MV-4-11 (cell line): Measurements from ENCODE around the gene TPM4.
"Not testable (repeated sequence)": the region's sequence is repeated elsewhere in the genome, so short reads cannot be mapped to it uniquely, and the experiment has no call there.

Experiments
- DNase-seq: peaks from one replicate; lab custom pipeline; 2025; lab: John Stamatoyannopoulos, UW

Gene TPM4

DNA sequence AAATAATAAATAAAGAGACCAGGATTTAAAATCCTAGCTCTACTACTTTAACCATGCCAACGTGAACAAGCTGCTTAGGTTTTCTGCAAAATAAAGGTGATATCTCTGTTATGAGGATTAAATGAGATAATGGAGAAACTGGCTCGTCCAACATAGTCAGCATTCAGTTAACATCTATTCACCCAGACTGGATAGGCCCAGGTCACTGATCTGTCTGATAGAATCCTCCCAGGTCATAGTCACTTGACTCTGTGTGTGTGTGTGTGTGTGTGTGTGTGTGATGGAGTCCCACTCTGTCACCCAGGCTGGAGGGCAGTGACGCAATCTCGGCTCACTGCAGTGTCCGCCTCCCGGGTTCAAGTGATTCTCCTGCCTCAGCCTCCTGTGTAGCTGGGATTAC is 22.5 kb downstream of the TPM4 start:
- DNase-seq, result no peak

DNA sequence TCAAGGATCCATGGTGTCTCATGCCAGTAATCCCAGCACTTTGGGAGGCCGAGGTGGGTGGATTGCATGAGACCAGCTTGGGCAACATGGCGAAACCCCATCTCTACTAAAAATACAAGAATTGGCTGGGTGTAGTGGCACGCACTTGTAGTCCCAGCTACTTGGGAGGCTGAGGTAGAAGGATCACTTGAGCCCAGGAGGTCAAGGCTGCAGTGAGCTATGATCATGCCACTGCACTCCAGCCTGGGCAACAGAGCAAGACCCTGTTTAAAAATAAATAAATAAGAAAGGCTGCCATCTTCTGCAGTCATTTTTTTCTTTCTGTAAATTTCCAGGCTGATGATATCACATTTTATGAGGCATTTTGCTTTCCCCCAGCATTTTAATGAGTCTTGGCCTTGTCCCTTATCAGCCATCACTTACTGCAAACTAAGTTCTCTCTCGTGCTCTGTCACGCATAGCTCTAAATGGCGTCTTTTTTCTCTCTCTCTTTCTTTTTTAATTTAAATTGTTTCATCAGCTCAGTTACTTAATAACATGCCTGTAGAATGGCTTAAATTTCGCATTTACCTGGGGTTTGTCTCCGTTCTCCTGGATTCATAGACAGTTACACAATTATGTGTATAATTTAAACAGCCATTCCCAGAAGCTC is 23.1 kb downstream of the TPM4 start:
- DNase-seq, result not testable (repeated sequence)

DNA sequence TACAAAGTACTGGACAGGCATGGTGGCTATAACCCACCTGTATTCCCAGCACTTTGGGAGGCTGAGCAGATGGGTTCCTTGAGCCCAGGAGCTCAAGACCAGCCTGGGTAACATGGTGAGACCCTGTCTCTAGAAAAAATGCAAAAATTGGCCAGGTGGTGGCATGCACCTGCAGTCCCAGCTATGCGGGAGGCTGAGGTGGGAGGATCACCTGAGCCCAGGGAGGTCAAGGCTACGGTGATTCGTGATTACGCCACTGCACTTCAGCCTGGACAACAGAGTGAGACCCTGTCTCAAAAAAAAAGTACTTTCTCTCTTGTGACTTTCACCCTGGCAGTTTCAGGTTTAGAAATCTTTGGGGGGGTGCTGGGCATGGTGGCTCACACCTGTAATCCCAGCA is 24.2 kb downstream of the TPM4 start:
- DNase-seq, result no peak

DNA sequence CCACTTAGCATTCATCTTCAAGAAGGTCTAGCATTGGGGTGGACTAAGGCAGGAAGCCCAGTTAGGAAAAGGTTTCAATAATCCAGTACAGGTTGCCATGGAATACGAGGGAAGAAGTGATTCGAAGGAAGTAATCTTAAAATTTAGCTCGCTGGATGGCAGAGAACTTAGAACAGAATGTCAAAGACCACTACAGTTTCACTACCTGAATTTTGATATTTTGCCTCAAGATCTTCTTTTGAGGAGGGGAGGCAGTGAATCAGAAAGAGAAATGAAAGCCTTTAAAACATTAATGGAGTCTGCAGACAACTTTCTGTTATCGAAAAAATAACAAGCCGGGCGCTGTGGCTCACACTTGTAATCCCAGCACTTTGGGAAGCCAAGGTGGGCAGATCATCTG is 28.4 kb downstream of the TPM4 start:
- DNase-seq, result peak; percentile 90

DNA sequence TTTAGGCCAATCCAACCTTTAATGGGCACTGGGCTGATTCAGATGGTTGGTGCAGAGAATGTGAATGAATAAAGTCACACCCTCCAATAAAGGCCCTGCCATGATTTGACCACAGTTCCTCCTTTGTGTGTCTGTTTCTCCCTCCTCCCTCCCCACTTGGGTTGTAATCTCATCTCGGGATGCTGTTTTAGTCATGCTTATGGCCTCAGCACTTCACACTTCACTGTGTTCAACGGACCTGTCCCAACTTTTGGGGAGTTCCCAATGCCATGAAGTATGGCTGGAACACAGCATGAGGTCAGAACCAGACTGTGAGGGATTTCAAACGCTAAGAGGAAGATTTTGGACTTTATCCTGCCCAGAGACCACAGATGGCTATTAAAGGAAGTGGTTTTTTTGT is 29.8 kb downstream of the TPM4 start:
- DNase-seq, result peak; percentile 68

DNA sequence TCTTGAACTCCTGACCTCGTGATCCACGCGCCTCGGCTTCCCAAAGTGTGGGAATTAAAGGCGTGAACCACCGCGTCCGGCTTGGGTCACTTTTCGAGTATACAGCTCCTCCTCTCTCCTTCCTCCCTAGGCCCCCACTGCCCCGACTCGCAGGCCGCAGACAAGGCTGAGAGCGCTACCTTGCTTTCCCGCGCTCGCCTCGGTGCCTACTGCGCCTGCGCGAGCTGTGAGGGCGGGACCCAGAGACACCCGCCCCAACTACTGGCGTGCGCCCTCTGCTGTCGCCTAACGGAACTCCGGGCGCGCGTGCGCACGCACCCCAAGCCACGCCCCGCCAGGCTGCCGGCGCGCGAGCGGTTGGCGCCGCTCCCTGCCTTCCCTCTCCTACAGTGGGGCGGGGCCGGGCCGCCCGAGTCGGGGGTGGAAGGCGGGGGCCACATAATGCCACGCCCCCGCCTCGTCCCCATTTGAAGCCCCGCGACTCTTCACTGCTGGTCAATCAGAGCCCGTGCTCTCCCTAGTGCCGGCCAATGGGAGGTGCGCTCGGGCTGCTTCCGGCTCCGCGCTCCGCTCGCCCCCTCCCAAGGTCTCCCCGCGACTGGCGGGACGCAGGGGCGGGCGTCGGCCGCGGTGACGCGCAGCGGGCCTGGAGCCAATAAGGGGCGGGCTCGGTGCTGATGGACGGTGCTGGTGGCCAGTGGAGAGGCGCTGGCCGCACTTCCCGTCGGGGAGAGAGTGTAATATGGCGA is 35.0 kb downstream of the TPM4 start, which contains the start of gene RAB8A:
RAB8A (plus strand) TSS at position 730 of the 749 bp plus-strand sequence; CDS start at position 743, 13 bp downstream.
- DNase-seq, result peak; percentile 99

DNA sequence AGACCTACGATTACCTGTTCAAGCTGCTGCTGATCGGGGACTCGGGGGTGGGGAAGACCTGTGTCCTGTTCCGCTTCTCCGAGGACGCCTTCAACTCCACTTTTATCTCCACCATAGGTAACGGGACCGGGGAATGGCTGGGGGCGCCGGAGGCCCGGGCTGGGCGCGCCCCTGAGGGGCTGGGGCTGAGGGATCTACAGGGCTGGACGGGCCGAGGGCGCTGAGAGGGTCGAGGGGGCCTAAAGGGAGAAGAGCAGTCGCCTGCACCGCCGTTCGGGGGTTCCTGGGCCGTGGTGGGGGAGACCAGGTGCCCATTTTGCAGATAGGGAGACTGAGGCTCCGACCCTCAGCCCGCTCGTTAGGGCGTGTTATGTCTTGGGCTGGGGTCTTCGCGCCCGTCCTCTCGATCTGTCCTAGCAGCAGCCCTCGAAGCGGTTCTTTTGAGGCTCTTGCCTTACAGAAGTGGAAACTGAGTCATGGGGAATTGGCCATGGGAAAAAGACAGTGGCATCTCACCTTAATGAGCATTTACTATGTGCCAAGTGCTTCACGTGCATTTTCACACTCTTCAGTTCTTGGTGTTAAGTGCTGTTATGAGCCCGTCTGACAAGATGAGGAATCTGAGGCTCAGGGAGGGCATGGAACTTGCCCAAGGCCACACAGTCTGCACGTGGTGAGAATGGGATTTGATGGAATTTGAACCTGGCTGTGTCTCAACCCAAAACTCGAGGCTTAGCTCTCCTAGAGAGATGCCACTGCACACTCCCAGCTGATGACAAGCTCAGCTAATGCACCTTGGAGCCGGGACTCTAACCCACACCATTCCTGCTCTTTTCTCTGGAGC is 35.8 kb downstream of the TPM4 start:
- DNase-seq, result no peak

DNA sequence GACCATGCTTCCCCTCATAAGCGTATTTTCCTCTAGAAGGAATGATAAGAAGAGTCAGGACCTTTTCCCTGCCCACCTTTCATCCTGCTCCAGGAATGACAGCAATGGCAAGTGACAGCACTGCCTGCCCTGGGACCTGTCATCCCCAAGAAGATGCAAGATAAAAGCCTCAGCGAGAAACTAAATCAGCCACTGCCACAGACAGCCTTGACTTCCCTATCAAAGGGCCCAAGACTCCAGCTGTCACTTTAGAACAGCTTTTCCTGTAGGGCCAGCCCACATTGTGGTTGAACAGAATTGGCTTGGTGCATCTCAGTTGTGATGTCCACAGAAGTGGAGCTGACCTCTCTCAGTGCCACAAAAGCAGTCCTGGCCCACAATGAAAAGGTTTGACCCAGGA is 36.5 kb downstream of the TPM4 start:
- peak; percentile 74 for DNase-seq

DNA sequence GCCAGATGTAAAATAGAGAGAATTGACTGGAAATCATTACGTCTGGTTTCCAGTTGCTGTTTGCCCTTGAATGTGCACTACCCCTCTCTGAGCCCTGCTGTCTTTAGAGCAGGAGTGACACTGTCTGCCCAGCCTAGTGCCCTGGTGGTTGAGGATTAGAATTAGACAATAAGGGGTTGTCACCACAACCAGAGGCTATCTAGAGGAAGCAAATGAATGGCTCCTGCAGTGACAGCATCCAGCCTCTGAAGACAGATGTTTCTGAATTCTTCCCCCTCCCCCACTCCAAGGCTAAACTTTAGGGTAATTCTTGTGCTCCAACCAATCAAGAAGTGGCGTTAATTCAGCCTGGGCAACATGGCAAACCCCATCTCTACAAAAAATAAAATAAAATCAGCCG is 37.4 kb downstream of the TPM4 start:
- DNase-seq, result peak; percentile 83

DNA sequence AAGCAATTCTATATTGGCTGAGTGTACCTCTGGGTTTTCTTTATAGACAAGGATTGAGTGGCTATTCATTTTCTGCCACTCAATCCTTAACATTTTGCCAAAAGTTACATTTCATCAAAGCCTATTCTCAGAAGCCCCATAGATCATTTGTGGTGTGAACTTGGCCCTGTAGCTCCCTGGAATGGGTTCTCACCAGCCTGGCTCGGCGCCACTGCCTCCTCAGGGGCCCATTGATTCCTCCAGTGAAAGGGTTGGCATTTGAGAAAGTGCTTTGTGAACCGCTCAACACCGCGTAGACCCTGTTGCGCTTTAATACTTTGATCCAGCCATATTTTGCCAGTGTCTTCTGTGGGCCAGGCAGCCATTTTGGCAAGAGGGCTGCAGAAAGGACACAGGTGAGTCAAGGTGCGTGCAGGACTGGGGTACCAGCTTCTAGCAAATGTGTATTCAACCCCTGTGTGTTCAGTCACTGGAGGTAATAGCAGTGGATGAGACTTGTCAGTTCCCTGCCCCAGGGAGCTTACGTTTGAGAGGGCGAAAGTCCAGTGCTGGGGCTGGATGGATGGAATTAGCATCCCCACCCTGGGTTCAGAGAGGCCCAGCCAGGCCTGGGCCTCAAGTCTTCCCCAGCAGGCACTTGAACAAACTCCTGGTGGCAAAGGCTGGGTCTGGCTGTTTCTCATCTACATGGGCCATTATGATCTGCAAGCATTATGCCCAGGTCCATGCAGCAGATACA is 39.2 kb downstream of the TPM4 start:
- no peak for DNase-seq

DNA sequence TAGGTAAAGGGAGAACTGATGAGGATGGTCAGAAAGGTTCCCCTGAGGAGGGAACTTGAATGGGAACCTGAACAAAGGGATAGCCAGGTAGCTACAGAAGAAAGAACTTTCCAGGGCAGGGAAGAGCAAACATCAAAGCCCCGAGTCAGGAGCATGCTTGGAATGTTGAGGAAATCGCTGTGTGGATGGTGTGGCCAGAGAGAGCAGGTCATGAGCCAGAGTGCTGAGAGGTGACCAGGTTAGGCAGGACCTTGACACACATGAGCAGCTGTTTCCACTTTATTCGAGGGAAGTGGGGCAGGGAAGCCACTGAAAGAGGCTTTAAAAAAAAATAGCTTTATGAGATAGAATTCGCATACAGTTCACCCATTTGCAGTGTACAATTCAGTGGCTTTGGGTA is 39.8 kb downstream of the TPM4 start:
- DNase-seq, result no peak

DNA sequence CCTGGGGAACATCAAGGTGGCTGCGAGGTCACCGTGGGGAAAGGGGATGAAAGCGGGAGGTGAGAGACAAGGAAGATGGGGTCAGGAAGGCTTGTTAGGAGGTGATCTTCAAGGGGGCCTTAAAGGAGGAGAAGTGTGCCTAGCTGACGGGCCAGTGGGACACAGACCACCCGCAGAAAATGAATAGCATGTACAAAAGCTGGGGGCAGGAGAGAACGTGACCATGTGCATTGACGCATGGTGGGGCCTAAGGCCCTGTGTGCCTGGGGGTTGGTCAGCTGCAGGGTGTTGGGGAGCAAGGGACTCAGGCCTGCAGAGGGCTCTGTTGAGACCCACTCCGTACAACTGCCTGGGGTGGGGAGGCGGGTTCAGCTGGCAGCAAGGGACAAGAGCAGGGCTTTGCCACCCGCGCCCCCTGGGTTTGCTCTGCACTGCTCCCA is 41.3 kb downstream of the TPM4 start:
- DNase-seq, result peak; percentile 58

DNA sequence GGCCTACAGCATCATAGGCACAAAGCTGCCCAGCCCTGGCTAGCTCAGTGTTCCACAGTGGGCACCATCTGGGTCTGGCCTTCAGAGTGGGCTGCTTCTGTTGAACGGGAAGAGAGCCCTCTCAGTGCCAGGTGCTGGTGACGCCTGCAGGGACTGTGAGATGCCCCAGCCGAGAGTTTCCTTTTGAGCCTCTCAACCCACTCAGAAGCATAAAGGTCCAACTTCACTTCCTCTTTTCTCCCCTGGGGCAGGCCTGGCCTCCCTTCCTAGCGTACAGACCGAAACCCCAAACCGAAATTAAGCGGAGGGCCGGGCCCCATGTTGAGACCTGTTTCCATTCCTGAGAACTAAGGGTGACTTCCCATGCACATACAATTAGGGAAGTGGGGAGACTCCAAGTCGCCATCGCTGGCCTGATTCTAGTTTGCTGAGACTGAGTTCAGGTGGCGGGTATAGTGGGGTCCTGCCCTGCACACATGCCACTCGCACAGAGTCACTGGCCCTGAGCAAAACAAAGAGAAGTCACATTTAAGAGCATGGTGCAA is 42.3 kb downstream of the TPM4 start:
- peak; percentile 100 for DNase-seq

DNA sequence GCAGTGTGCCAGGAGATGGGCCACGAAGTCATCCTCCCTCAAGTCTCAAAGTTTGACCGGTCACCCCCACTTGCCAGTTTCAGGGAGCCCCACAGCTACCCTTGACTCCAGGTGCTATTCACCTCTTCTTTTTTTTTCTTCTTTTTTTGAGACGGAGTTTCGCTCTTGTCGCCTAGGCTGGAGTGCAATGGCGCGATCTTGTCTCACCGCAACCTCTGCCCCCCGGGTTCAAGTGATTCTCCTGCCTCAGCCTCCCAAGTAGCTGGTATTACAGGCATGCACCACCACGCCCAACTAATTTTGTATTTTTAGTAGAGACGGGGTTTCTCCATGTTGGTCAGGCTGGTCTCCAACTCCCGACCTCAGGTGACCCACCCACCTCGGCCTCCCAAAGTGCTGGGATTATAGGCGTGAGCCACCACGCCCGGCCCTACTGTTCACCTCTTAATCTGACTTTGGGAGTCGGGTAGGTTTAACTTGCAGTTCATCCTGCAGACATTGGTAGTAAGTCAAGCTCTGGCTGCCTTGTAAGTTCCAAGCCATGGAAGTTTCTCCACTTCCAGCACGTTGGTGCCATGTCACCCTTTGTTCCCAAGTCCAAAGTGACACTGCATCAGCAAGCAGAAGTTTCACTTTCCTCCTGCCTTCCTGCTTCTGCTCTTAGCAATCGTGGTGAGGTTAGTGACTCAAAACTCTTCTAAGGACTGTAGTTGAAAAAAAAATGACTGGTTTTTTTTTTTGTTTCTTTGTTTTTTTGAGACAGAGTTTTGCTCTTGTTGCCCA is 43.0 kb downstream of the TPM4 start:
- peak; percentile 95 for DNase-seq

DNA sequence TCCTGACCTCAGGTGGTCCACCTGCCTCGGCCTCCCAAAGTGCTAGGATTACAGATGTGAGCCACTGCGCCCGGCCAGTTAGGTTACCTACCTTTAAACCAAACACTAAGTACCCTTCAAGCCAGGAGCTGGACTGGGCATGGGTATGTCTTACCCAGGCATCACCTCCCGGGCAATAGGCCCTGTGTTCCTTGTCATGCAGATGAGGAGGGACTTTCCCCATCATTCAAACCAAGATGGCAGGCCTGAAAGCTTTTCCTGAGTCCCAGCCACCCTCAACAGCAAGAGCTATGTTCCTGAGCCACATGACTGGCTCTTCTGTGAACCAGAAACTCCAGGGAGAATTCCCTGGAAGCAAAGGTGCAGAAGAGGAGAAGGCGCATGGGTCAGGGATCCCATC is 44.8 kb downstream of the TPM4 start:
- DNase-seq, result no peak

DNA sequence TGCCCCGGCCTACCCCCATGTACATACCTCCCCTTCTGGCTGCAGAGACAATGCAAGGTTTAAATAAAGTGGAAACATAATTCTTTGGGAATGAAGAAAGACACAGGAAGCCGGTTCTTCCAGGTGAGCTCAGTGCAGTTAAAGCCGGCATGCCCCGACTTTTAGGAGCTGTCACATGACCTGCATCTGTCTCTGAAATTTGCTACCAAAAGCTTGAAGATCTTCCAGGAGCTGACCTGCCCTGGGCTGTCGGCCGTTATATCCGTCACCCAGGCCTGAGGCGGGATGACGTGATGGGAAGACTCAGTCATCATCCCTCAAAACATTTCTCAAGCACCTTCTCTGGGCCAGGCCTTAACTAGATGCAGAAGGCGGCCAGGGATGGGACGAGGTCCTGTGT is 45.7 kb downstream of the TPM4 start:
- no peak for DNase-seq

DNA sequence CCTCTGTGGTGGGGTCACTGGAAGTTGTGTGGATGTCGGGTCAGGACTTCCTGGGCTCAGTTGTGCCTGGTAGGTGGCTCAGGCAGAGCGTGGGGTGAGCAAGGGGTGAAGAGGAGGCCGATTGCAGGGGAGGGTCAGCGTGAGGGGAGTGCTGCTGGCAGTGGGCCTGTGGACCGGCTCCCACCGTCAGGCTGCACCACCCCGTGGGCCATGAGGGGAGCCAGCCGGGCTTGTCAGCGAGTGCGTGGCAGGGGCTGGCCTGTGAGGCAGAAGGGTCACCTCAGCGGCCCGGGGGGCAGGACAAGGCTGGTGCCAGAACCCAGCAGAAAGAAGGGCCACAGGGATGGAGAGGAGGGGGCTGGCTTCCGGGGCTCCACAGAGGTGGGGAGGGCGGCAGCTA is 48.7 kb downstream of the TPM4 start:
- DNase-seq, result no peak

DNA sequence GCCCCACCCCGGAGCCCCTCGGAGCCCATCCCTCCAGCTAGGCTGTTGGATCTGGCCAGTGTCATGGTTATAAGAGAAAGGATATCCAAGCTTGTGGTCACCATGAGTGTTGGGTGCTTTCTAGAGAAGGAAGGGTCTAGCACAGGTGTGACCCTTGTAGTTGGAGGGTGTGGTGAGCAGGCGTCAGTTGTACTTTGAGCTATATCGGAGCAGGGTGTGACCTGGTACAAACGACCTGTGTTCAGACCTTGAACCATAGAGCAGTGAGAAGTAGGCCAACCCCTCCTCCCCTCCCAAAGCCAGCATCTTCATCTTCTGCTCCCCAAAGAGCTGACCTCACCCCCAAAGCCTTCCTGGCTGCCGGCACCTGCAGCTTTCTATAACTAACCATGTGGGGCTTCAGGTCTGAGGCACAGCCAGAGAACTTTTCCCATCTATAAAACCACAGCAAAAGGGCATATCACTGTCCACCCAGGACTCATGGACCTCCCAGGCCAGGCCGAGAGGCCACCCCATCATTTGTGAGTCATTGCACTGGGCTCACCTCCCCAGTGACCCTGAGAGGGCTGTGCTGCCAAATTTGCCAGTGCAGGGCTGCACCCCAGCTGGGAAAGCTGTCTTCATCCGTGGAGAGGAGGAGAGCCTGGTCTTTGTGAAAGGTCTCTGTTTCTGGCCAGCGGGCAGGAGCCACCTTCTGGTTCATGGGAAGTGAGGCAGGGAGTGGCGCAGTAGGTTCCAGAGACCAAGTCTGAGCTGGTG is 49.6 kb downstream of the TPM4 start:
- DNase-seq, result no peak

DNA sequence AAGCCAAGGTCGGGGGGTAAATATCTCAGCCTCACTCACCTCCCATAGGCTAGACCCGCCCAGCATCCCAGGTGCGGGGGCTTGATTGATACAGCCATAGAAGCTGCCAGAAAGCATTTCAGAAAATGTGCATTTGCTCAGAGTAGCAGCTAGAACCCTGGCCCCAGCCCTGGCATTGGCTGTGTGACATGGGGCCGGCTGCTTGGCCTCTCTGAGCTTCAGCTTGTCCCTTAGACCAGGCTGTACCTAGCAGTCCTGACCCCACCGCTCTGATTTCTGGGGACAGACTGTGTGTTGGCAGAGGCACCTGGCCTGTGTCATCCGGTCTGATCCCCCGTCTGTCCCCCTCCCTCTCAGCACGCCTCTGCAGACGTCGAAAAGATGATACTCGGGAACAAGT is 50.8 kb downstream of the TPM4 start:
- DNase-seq, result no peak

DNA sequence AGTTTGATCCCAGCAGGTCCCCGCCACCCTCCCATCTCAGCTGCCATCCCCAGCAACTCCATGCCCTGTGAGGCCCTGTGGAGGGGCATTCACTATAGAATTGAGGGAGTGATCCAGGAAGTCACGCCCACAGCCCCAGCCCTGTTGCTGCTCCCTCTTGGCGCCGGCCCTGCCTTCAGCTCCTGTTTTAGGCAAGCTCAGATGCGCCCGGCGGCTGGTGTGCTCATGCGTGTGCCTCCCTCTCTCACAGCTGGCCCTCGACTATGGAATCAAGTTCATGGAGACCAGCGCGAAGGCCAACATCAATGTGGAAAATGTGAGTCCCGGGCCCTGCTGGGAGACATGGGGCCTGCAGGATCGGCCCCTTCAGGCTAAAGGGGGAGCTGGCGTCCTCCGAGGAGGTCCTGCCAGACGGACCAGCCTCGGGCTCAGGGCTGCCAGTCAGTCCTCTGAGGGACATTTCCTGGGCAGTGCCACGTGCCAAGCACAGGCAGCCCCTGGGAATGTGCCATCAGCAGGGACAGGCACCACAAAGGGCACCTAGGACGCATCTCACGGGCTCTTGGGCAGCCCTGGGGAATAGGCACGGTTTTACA is 51.6 kb downstream of the TPM4 start:
- peak; percentile 45 for DNase-seq
